Activated effector memory CD4-positive, alpha-beta T cell treated with anti-CD3 and anti-CD28 coated beads, Interleukin-2, amount 50 U/mL, for 16 hours (primary cell): ENCODE data around the gene OSBPL9.
"Not testable (repeated sequence)": the region's sequence is repeated elsewhere in the genome, so short reads cannot be mapped to it uniquely, and the experiment has no call there.

Experiments used
- DNase-seq: peaks from one replicate; pipeline ENCODE4 v3.0.0-alpha.2; 2020

OSBPL9 gene

DNA sequence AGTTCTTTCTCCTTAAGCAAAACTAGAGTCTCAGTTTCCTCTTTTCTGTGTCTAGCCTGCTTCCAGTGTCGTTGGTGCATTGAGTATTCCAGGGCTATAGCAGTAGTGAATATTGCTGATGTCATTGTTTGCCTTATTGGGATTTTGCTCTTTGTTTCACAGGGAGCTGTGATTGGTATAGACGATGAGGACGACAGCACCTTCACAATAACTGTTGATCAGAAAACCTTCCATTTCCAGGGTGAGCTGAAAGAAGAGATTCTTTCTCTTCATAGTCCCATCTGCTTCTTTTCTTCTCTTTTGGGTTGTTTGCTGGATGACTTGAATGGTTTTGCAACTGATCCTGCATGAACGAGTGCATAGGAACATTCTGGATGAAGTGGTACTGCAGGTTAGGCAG, 52.4 kb downstream of the OSBPL9 start:
- DNase-seq = no peak

DNA sequence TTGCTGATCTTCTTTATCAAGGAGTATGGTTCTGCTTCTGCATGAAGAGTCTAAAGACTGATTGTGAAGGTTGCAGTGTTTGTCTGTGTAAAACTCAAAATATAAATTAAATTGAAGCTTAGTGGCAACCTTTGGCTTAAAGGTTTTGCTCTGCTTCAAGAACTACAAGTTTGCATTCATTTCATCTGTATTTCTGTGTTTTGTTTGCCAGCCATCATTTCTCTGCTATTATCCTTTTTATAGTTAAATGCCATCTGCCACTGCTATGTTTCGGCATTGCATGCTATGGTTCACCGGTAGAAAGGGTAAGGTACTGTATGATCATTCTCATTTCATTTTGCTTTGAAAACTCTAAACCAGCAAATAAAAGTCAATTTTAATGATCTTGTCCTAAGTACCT, 52.9 kb downstream of the OSBPL9 start:
- DNase-seq = no peak

DNA sequence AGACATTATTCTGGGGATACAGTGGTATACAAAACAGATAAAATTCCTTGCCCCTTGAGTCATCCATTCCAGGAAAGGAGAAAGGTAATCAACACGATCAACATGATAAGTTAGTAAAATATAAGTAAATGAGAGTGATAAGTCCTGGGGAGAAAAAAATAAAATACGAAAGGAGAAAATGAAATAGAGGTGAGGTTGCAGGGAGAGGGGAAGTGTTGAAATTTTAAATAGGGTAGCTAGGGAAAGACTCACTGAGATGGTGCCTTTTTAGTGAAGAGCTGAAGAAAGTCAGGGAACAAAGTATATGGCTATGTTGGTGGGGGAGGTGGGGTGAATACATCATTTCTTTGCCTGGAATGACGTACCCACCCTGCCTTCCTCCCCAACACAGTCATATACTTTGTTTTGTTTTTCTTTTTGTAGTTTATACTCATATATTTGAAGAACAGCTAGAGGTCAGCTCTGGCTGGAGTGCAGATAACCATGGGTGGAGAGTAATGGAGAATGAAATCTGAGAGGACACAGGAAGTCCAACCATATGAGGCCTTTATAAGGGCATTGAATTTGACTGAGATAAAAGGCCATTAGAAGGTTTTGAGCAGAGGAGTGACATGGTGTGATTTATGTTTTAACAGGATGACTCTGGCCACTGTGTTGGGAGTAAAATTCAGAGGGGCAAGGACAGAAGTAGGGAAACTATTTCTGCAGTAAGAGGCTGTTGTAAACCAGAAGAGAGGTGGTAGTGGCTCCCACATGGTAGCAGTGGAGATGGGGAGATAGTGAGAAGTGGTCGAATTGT, 54.8 kb downstream of the OSBPL9 start:
- DNase-seq = no peak

DNA sequence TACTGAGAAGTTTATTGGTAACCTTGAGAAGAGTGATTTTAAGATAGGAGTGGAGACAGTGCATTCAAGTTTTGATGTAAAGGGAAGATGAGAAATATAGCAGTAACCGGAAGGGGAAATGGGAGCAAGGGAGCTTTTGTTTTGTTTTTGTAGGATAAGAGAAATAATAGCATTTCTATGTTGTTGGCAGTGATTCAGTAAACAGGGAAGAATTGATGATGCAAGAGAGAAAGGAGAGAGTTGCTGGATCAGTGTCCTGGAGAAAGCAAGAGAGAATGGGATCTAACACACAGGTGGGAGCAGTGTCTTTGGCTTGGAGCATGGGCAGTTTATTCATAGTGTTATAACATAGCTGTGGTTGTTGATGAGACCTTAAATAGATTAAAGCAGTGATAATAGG, 56.4 kb downstream of the OSBPL9 start:
- DNase-seq = no peak

DNA sequence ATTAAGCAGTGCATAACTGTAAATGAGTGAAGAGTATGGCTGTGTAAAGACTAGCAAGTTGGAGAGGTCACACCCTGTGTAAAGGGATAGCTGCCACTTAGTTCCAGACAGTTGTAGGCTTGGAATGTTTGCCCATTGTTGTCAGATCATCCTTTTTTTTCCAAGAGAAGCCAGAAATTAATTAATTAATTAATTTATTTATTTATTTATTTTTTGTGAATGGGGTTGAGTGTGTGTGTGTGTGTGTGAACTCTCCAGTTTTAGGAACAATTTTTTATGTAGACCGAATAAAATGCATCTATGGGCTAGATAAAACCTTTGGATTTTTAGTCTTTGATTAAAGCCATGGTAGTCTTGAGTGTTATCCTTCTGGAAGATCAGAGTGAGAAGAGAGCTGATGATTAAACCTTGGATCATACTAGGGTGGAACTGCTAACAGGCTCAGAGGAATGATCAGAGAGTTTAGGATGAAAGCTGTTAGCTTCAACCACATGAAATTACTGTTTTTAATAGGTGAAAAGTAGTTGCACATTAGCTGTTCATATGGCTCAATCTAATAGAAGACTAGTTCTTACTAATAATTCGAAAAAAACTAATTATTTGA, 58.4 kb downstream of the OSBPL9 start:
- no peak for DNase-seq

DNA sequence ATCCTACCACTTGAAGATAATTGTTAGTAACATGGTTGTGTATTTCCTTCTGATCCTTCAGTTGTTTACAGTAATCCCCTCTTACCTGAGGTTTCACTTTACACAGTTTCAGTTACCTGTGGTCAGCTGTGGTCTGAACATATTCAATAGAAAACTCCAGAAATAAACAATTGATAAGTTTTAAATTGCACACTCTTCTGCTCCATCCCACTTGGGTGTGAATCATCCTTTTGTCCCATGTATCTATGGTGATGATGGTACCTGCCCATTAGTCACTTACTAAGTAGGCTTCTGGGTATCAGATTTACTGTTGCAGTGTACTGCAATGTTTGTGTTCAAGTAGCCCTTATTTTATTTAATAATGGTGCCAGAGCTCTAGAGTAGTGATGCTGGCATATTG, 62.5 kb downstream of the OSBPL9 start:
- DNase-seq = no peak

DNA sequence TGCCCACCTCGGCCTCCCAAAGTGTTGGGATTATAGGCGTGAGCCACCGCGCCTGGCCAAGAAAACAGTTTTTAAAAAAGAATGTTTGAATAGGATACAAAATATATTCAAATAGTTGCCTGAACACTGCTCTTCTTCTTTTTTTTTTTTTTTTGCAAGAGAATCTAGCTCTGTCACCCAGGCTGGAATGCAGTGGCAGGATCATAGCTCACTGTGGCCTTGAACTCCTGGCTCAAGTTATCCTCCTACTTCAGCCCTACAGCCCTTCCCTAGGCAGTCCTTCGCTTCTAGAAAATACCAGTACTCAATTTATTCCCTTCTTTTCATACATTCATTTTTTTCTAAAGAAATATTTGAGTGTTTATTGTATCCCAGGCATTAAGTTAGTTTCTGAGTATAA, 67.9 kb downstream of the OSBPL9 start:
- no peak for DNase-seq

DNA sequence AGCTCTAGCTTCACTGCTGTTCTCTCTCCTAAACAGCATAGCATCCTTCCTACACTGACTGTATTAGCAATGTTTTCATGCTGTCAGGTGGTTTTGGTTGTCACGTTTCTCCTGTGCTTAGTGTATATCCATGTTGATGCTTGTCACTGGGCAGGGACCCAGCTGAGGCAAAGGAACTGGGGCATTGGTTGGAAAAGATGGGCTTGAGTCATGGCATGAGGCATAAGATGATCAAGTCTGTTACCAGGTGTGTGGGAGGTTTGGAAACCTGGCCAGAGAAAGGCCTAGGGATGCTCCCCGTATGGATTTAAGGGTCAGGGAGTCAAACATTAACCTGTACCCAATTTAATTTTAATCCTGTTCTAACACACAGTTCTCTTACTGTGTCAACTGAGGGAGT, 69.6 kb downstream of the OSBPL9 start:
- DNase-seq = no peak

DNA sequence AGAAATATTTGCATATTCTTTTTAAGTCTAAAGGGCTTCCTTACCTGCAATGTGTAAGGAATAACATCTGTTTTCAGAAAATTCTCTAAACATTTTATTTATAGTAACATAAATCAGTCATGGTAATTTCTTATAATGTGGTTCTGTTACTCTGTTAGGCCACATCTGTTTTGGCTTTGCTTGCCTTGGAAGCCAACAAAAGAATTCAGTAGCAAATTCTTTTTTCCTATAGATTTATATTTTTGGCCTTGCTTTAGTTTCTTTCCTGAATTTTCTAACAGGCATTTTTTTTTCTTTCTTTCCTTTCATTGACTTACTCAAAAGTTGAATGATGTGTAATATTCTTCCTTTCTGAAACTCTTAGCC, 72.2 kb downstream of the OSBPL9 start:
- no peak for DNase-seq

DNA sequence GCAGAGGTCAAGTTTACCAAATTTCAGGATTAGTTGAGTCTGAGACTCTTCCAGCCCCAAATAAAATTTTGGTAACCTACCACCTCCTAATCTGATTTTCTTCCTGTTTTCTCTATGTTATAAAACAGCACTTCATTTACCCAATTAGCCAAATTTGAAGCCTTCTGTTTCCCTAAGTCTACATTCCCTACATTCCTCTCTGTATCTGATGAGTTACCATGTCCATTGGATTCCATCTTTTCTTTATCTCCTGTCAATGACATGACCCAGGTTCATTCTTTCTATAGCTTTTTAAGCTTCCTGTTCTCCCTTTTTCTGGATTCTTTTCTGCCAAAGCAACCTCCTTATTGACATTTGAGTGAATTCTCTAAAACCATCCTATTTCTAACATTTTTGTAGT, 72.8 kb downstream of the OSBPL9 start:
- DNase-seq = no peak

DNA sequence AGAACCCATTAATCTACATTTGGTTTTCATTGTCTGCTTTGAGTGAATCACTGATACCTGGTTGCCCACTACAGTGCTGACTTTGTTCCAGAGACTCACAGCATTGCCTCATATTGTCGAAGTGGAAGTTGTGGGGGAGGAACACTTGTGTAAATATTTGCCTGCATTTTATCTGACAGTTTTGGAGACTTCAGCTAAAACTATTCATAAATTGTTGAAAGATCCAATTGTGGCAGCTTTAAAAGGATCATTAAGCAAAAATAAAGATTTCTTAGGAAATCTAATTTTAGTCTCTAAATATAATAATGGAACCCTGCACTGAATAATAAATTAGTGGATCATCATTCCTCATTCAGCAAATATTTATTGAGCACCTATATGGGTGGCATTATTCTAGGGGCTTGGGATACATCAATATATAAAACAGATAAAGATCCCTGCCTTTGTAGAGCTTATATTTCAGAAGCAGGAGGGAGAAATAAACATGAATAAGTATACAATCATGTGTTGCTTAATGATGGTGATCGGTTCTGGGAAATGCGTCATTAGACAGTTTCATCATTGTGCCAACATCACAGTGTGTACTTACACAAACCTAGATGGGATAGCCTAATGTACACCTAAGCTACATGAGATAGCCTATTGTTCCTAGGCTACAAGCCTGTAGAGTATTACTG, 73.5 kb downstream of the OSBPL9 start:
- DNase-seq = no peak

DNA sequence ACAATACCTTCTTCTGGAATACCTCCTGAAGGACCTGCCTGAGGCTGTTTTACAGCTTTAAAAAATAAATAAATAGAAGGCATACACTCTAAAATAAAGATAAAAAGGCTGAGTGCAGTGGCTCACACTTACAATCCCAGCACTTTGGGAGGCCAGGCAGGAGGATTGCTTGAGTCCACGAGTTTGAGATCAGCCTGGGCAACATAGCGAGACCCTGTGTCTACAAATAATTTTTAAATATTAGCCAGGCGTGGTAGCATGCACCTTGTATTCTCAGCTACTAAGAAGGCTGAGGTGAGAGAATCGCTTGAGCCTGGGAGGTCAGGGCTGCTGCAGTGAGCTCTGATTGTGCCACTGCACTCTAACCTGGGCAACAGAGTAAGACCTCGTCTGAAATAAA, 75.0 kb downstream of the OSBPL9 start:
- no peak for DNase-seq

DNA sequence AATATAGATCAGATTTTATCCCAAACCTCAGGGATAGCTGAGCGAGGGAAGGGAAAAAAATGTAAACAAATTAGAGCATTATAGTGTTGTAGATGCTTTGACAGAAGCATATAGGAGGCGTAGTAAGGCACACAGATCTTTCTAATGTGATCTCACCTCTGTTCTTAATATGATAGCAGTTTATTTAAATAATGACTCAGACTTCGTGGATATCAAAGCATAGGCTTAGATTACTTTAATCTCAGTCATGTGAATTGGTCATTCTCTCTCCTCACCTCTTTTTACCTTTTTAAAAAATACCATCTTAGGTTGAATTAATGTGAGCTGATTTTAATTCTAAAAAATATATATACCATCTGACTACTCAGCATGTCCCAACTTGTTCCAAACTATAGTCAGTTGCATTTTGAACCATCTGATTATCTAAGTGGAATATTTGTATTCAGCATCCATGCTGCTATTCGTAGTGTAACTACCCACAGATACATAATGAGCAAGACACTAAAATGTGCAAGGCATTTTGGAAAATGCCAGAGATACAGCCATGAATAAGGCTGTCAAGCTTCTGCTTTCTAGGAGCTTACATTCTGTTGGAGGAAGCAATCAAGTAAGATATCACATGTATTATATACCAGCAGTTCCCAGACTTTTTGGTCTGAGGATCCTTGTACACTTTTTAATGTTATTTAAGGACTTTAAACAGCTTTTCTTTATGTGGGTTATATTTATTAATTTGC, 76.7 kb downstream of the OSBPL9 start:
- no peak for DNase-seq

DNA sequence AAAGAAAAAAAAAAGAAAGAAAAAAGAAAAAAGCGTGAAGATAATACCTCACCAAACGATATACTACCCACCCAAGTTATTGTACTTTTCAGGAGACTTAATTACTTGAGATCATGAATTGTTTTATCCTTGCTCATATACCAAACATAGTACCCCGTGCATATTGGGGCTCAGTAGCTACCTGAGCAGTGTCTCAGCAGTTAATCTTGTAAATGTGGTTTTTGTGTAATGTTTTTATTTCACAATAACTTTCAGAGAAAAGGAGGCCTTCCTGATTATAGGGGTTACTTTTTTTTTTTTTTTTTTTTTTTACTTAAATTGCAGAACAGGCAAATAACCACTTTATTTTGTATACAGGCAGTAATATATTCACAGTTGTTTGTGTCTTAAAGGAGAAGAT, 80.3 kb downstream of the OSBPL9 start:
- DNase-seq = no peak

DNA sequence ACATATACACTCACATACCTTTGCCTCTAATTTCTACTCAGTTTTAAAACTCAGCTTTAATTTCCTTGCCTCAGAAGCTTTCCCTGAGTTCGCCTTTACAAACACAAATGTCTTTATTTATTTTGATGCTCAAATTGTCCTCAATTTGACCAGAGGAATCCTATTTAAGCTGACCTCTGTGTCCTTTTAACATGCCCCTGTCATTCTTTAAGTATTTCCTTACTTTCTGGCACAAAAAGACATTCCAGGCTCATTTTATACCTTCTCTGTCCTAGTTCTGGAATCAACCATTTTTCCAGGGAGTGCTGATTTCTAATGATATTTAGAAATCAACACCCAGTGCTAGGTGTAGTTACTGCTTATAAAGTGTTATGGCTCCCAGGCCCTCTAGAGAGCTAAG, 82.5 kb downstream of the OSBPL9 start:
- no peak for DNase-seq

DNA sequence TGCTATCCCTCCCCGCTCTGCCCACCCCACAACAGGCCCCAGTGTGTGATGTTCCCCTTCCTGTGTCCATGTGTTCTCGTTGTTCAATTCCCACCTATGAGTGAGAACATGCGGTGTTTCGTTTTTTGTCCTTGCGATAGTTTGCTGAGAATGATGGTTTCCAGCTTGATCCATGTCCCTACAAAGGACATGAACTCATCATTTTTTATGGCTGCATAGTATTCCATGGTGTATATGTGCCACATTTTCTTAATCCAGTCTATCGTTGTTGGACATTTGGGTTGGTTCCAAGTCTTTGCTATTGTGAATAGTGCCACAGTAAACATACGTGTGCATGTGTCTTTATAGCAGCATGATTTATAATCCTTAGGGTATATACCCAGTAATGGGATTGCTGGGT, 84.9 kb downstream of the OSBPL9 start:
- not testable (repeated sequence) for DNase-seq

DNA sequence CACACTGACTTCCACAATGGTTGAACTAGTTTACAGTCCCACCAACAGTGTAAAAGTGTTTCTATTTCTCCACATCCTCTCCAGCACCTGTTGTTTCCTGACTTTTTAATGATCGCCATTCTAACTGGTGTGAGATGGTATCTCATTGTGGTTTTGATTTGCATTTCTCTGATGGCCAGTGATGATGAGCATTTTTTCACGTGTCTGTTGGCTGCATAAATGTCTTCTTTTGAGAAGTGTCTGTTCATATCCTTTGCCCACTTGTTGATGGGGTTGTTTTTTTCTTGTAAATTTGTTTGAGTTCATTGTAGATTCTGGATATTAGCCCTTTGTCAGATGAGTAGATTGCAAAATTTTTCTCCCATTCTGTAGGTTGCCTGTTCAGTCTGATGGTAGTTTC, 85.3 kb downstream of the OSBPL9 start:
- not testable (repeated sequence) for DNase-seq

DNA sequence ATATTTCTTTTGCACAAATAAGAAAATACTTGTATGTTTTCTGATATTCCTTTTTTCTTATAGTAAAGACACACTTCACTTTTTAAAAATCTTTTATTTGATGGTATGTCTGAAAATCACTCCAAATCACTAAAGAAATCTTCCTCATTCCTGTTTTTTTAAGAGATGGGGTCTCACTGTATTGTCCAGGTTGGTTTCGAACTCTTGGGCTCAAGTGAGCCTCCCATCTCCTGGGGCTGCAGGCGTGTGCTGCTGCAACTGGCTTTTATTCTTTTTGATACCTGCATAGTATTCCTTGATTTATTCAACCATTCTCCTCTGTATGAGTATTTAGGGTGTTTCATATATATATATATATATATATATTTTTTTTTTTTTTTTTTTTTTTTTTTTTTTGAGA, 88.1 kb downstream of the OSBPL9 start:
- no peak for DNase-seq

DNA sequence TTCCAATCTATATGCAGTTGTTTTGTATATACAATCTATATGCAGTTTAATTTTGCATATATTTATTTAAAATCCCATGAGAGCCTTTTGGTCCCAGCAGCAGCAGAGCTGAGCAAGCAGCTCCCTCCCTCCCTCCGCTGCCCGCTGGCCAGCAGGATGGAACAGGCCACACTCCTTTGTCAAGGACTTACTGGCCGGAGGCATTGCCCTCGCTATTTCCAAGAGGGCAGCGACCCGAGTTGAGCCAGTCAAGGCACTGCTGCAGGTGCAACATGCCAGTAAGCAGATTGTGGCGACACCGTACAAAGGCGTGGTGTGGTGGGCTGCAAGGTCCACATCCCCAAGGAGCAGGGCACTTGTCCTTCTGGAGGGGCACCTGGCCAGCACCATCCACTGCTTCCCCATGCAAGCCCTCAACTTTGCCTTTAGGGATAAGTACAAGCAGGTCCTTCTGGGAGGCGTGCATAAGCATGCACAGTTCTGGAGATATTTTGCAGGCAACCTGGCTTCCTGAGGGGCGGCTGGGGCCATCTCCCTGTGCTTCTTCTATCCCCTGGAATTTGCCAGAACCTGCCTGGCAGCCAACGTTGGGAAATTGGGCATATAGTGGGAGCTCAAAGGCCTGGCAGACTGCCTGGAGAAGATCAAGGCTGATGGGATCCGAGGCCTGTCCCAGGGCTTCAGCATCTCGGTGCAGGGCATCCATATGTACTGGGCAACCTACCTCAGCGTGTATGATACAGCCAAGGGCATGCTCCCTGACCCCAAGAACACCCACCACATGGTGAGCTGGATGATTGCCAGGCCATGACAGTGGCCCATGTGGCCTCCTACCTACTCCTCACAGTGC, 92.2 kb downstream of the OSBPL9 start:
- no peak for DNase-seq

DNA sequence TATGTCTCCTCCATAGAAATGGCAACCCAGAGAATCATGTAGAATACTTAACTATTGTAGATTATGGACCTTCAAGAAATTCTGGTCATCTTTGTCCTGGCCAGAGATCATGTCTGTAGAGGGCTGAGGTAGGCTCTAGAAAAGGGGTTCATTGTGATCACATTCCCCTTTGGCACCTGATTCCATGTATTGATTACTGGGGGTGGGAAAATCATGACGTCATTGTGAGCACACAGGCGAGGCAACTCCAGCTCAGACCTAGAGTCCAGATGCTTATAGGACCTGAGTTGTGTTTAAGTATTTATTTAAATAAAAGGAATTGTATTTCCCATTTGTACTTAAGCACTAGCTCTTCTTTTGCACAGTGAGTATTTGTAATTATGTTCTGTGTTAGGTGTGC, 93.1 kb downstream of the OSBPL9 start:
- DNase-seq = no peak

DNA sequence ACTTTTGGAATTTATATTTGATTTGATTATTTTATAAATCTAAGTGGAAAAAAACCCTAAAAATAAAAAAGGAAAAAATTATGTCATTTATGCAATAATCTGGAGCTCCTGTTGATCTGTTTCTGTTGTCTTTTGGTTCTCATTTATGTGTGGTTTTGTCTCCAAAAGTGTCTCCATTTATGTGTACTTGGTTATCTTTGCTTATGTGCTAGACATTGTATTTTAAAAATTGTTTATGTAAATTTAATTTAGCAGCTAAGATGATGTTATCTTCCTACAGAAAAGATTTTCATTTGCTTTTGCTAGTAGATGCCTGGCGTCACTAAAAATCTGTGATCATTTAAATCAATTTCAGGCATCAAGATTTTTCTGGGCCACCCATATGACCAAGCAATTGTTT, 95.7 kb downstream of the OSBPL9 start:
- DNase-seq = no peak

DNA sequence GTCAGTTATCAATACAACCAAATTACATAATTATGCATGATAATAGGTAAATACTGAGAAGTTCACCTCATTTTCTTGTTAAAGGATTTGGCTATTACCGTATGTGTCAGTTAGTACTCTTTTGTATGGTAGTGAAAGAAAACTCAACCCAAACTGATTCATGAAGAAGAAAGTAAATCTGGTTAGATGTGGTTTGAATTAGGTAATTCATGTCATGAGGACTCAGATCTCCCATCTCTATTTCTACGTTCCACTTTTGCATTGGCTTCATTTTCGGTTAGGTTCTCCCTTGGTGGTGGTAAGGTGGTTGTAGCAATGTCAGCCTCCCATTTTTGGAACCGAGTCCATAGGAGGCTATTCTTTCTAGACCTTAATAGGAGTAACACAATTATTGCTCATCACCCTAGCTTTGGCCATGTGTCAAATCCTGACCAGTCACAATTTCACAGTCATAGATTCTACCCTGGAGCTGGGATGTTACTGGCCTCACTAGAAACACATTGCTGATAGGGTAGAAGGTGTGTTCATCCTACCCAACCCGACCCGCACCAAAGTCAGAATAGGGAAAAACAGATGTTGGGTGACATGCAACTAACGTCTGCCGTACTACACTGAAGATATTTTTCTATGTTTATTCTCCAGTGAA, 97.6 kb downstream of the OSBPL9 start:
- DNase-seq = no peak
